GM19463 (cell line): ENCODE results near the gene DCAF5.

Experiments
- ATAC-seq: cut with Tn5 transposase; IDR thresholded peaks from one replicate; pipeline ENCODE4 v1.9.1; 2021; ENCODE audit warnings: mild to moderate bottlenecking, moderate library complexity; ENCODE audit not compliant: unreplicated experiment

The DCAF5 gene

GRCh38 chr14:69008421-69008884, 144.5 kb downstream of the DCAF5 start:
- ATAC-seq = no peak

- no peak for ATAC-seq
Observed at GRCh38 chr14:69006346-69006745, 146.6 kb downstream of the DCAF5 start.

- no peak for ATAC-seq
Observed at GRCh38 chr14:69005432-69006148, 147.3 kb downstream of the DCAF5 start.

- ATAC-seq = no peak
Observed at GRCh38 chr14:69004731-69005431, 148.0 kb downstream of the DCAF5 start.

- no peak for ATAC-seq
Observed at GRCh38 chr14:69003626-69004025, 149.3 kb downstream of the DCAF5 start.

GRCh38 chr14:69002069-69002468, 150.8 kb downstream of the DCAF5 start:
- no peak for ATAC-seq

GRCh38 chr14:69001375-69001774, 151.5 kb downstream of the DCAF5 start:
- ATAC-seq = no peak
